LHCN-M2 (cell line): ENCODE results near the gene GPATCH2L. TPM values are rescaled to one million over a fixed set of nuclear protein-coding genes. Genes with fewer than 3 reads are reported as not detected.
A peak's percentile ranks its signal among the peaks of the same experiment; 100 is the strongest.

Experiments used
- DNase-seq: peaks from one replicate; pipeline ENCODE4 v3.0.0-alpha.2; 2012; ENCODE audit warnings: low read depth
- total RNA-seq: library from RNA; depleted of rRNA; stranded (reverse); fragments of >200 nt; gene quantifications from 2 replicates; pipeline ENCODE4 v1.2.3, GENCODE V29; 2014

Gene GPATCH2L
- total RNA-seq, 1 experiment from 2014 or later, result 60.4 TPM

- no peak for DNase-seq
Measured at GRCh38 chr14:76196980-76197695, 45.4 kb downstream of the GPATCH2L start.

- peak; percentile 63 for DNase-seq
Measured at GRCh38 chr14:76201162-76201561, 49.4 kb downstream of the GPATCH2L start.

GRCh38 chr14:76203086-76204001 is 51.6 kb downstream of the GPATCH2L start:
- DNase-seq, result peak; percentile 81

- no peak for DNase-seq
Measured at GRCh38 chr14:76204461-76205230, 52.9 kb downstream of the GPATCH2L start.

- DNase-seq, result no peak
Measured at GRCh38 chr14:76205708-76206107, 54.0 kb downstream of the GPATCH2L start.

- no peak for DNase-seq
Measured at GRCh38 chr14:76208340-76208739, 56.6 kb downstream of the GPATCH2L start.

GRCh38 chr14:76212242-76212641 is 60.5 kb downstream of the GPATCH2L start:
- peak; percentile 5 for DNase-seq

GRCh38 chr14:76217179-76217578 is 65.5 kb downstream of the GPATCH2L start:
- no peak for DNase-seq

- DNase-seq, result no peak
Measured at GRCh38 chr14:76218662-76219061, 66.9 kb downstream of the GPATCH2L start.

GRCh38 chr14:76219873-76220272 is 68.2 kb downstream of the GPATCH2L start:
- no peak for DNase-seq

GRCh38 chr14:76227450-76228050 is 75.8 kb downstream of the GPATCH2L start:
- peak; percentile 20 for DNase-seq

GRCh38 chr14:76228138-76228537 is 76.4 kb downstream of the GPATCH2L start:
- DNase-seq, result no peak

- DNase-seq, result no peak
Measured at GRCh38 chr14:76232800-76233199, 81.1 kb downstream of the GPATCH2L start.

GRCh38 chr14:76235628-76236027 is 83.9 kb downstream of the GPATCH2L start:
- DNase-seq, result no peak

- peak; percentile 66 for DNase-seq
Measured at GRCh38 chr14:76236172-76237130, 84.7 kb downstream of the GPATCH2L start.

- DNase-seq, result no peak
Measured at GRCh38 chr14:76237349-76237990, 85.7 kb downstream of the GPATCH2L start.

GRCh38 chr14:76245097-76245496 is 93.4 kb downstream of the GPATCH2L start:
- no peak for DNase-seq

GRCh38 chr14:76250302-76250701 is 98.6 kb downstream of the GPATCH2L start:
- DNase-seq, result no peak

- no peak for DNase-seq
Measured at GRCh38 chr14:76252471-76252870, 100.7 kb downstream of the GPATCH2L start.

GRCh38 chr14:76253111-76253510 is 101.4 kb downstream of the GPATCH2L start:
- DNase-seq, result no peak
